Testis (tissue), 3 donors: ENCODE results near the gene LIPE. TPM values are rescaled to one million over a fixed set of nuclear protein-coding genes. Genes with fewer than 3 reads are reported as not detected.
A peak's percentile ranks its signal among the peaks of the same experiment; 100 is the strongest.

Experiments used
- DNase-seq: peaks from one replicate; pipeline ENCODE4 v3.0.0-alpha.2; 2019
- H3K27ac ChIP-seq, 2 donors: fragments of 200-600 bp; sonication (generic); one replicate each; pipeline ENCODE4 v1.5.1; 2019
- H3K27me3 ChIP-seq: fragments of 200-600 bp; sonication (generic); one replicate; pipeline ENCODE4 v1.5.1; 2019
- H3K36me3 ChIP-seq: fragments of 200-600 bp; sonication (generic); one replicate; pipeline ENCODE4 v1.5.1; 2017; ENCODE audit warnings: low read depth; ENCODE audit errors: missing control alignments
- H3K4me1 ChIP-seq: fragments of 200-600 bp; sonication (generic); one replicate; pipeline ENCODE4 v1.5.1; 2019
- H3K4me3 ChIP-seq, 2 donors: fragments of 200-600 bp; sonication (generic); one replicate each; pipeline ENCODE4 v1.5.1; 2017 to 2019
- H3K9me3 ChIP-seq: fragments of 200-600 bp; sonication (generic); one replicate; pipeline ENCODE4 v1.5.1; 2017
- POLR2A ChIP-seq: fragments of 450-650 bp; IDR thresholded peaks from one replicate; pipeline ENCODE4 v1.6.1; 2017; ENCODE audit warnings: antibody characterized with exemption, mild to moderate bottlenecking, moderate library complexity
- WGBS, 2 donors: methylation state at CpG; one replicate each; pipeline ENCODE4 v1.1.5; 2018; 5-methylcytosine and 5-hydroxymethylcytosine counted together
- intact Hi-C: fragments of 100-400 bp; cut with DNase I; formaldehyde crosslinking; loops from one replicate; pipeline ENCODE4 v1.15.1; 2023; ENCODE audit warnings: low total_unique reads
- polyA plus RNA-seq: library from polyadenylated mRNA; stranded (reverse); fragments of 350-450 nt; fragmentation: Illumina TruSeq; extraction: RNeasy Lipid Tissue Mini Kit (QIAGEN cat#74804); gene quantifications from one replicate; pipeline ENCODE4 v1.2.3, GENCODE V29; 2014; ENCODE audit warnings: low read depth, low replicate concordance; ENCODE audit not compliant: insufficient read depth
- total RNA-seq, 2 donors: library from RNA; depleted of rRNA; stranded (reverse); fragments of >200 nt; gene quantifications; one replicate each; pipeline ENCODE4 v1.2.3, GENCODE V29; 2016
- TF ChIP-seq, protein P1 (sequence below), 3 experiments: fragments of 450-650 bp in 2 of 3; fragments of 200-600 bp in 1 of 3; sonication (generic) in 1 of 3; IDR thresholded peaks; one replicate each; pipeline ENCODE4 v1.5.1; 2016 to 2019; ENCODE audit warnings: antibody characterized with exemption in 3 of 3, mild to moderate bottlenecking in 2 of 3, moderate library complexity in 1 of 3

The LIPE gene
- total and polyA plus RNA-seq, 3 donors from 2014 or later: 49.2 to 131 (median 73.5) TPM

- no peaks in the 10 kb centered on the region for H3K36me3 ChIP-seq
- no peak overlapping the region for H3K4me3 ChIP-seq
- H3K27ac ChIP-seq: no peak overlapping the region
- intact Hi-C loops: no loop called here
- WGBS, 2 donors: 97% methylated on average over 11 of the region's 11 CpGs; no CpG with 5 or more reads in 1 of the 2 donors
- DNase-seq: no peak
- H3K27me3 ChIP-seq: no peaks in the 10 kb centered on the region
- no peaks in the 10 kb centered on the region for H3K9me3 ChIP-seq
- H3K4me1 ChIP-seq: peaks cover under 1% of the 10 kb centered on the region
- TF ChIP-seq, protein P1, sequence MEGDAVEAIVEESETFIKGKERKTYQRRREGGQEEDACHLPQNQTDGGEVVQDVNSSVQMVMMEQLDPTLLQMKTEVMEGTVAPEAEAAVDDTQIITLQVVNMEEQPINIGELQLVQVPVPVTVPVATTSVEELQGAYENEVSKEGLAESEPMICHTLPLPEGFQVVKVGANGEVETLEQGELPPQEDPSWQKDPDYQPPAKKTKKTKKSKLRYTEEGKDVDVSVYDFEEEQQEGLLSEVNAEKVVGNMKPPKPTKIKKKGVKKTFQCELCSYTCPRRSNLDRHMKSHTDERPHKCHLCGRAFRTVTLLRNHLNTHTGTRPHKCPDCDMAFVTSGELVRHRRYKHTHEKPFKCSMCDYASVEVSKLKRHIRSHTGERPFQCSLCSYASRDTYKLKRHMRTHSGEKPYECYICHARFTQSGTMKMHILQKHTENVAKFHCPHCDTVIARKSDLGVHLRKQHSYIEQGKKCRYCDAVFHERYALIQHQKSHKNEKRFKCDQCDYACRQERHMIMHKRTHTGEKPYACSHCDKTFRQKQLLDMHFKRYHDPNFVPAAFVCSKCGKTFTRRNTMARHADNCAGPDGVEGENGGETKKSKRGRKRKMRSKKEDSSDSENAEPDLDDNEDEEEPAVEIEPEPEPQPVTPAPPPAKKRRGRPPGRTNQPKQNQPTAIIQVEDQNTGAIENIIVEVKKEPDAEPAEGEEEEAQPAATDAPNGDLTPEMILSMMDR (IDR thresholded peaks at IDR 0.05): no peak
These were observed 21.1 kb downstream of the LIPE start for GRCh38 chr19:42406111-42406510.

DNA sequence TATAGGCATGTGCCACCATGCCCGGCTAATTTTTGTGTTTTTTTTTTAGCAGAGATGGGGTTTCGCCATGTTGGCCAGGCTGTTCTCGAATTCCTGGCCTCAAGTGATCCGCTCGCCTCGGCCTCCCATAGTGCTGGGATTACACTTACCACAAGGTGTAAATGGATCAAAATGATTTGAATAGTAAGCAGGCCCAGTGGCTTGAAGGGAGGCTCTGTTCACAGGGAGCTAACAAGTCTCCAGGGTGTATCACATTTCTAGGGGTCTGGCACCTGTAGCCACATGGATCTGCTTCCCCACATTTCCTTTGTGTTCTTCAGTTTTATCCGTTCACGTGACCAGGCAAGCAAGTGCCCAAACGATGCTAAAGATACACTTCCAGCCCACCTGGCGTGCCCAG, 23.6 kb downstream of the LIPE start:
- no peak overlapping the region for H3K4me3 ChIP-seq
- no peak overlapping the region for H3K27ac ChIP-seq
- TF ChIP-seq, protein P1 (IDR thresholded peaks at IDR 0.05): no peak
- no peak for TF ChIP-seq POLR2A
- no peaks in the 10 kb centered on the region for H3K36me3 ChIP-seq
- peaks cover 3% of the 10 kb centered on the region for H3K4me1 ChIP-seq
- no peak for DNase-seq
- no peaks in the 10 kb centered on the region for H3K27me3 ChIP-seq
- H3K9me3 ChIP-seq: no peaks in the 10 kb centered on the region
- intact Hi-C loops: no loop called here
- 88 to 97% methylated on average over 10 of the region's 10 CpGs for WGBS, 2 donors

DNA sequence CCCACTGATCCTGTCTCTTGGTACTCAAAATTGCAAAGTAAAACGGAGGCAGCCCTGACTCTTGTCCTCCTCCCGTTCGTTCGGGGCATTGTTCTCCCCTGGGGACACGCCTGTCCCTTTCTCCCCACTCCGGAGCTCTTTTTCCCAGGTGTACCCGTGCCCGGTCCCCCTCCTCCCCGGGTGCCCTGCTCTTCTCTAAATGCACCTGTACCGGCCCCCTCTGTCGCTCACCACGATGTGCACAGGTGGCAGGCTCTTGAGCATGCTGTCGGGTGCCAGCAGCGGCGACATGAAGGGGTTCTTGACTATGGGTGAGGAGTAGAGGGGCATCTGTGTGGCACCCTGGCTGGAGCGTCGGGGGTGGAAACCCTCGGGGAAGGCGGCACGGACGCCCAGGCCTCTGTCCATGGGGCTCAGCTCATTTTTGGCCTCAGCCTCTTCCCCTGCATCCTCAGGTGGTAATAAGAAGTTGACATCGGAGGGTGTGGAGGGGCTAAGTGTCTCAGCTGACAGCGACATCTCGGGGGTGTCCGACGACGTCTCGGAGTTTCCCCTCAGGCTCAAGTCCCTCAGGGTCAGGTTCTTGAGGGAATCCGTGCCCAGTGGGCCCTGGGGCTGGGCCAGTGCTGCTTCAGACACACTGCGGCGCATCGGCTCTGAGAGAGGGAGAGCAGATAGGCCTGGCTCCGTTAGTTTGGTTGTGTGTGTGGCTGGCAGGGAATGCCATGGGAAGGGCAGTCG, 24.6 kb downstream of the LIPE start:
- Histone ChIP-seq H3K4me3 (peak overlapping the region in 1 of 2 donors; percentile 67), H3K9me3 (no peaks in the 10 kb centered on the region), H3K27me3 (no peaks in the 10 kb centered on the region), H3K36me3 (no peaks in the 10 kb centered on the region), H3K4me1 (peaks cover 7% of the 10 kb centered on the region), H3K27ac (no peak overlapping the region)
- no peak for TF ChIP-seq POLR2A
- TF ChIP-seq, protein P1 (IDR thresholded peaks at IDR 0.05): no peak
- intact Hi-C loops: no loop called here
- 33 to 58% methylated on average over 21 to 34 of the region's 34 CpGs for WGBS, 2 donors
- DNase-seq: no peak

DNA sequence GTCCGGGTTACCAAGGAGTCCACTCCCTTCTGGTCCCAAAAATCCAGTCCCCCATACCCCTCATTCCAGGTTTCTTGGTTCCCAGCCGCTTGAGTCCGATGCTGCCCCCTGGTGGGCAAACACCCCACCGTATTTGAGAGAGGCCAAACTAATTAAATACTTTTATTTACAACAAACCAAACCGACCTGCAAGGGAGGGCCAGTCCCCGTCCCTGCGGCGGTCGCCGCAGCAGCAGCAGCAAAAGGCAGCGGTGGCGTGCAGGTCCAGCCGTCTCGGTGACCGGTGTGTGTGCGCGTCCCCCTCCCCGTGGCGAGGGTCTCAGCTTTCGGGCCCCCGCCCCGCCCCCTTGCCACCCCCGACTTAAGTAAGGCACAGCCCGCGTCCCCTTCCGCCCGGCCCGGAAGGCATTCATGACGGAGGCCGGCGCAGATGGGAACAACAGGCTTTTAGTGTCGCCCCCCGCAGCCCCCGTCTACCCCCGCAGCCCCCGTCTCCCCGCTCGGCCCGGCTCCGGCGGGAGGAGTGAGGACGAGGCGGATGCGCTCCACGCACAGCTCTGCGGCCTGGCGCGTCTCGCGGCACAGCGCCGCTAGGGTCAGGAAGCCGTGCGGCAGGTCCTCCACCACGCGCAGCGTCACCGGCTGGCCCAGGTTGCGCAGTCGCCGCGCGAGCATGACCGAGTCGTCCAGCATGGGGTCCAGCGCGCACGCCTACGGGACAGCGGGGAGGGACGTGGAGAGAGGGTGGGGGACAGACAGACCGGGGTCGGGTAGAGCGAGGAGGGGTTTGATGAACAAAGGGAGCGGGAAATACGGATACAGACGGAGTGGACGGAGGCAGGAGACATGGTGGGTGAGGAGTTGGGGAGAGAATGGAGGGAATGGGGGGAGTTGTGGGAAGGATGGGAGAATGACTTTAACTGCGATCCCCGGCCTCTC, 25.6 kb downstream of the LIPE start:
- Histone ChIP-seq H3K27ac (peak overlapping the region in 1 of 2 donors; percentile 50), H3K27me3 (no peaks in the 10 kb centered on the region), H3K4me3 (peak overlapping the region; percentile 55 to 67), H3K4me1 (peaks cover 10% of the 10 kb centered on the region), H3K9me3 (no peaks in the 10 kb centered on the region), H3K36me3 (no peaks in the 10 kb centered on the region)
- peak; percentile 93 for DNase-seq
- WGBS, 2 donors: 1% methylated on average over 38 to 74 of the region's 80 CpGs
- intact Hi-C loops: no loop called here
- TF ChIP-seq, protein P1 (IDR thresholded peaks at IDR 0.05): peak; percentile 65 to 94 (median 86)
- TF ChIP-seq POLR2A: no peak
